H9 (cell line): ENCODE measurements around the gene UBALD2. TPM values are rescaled to one million over a fixed set of nuclear protein-coding genes. Genes with fewer than 3 reads are reported as not detected.

Source experiments
- DNase-seq: peaks from one replicate; pipeline ENCODE4 v3.0.0-alpha.2; 2017
- H2AFZ ChIP-seq: one replicate; pipeline ENCODE4 v1.6.1; 2013; ENCODE audit warnings: mild to moderate bottlenecking, low read length, control low read depth, moderate library complexity
- H2AK5ac ChIP-seq: 2 replicates; pipeline ENCODE4 v1.6.1; 2013; ENCODE audit warnings: low read length, control low read depth, mixed read lengths; ENCODE audit not compliant: insufficient read length
- H2BK120ac ChIP-seq: one replicate; pipeline ENCODE4 v1.6.1; 2013; ENCODE audit warnings: low read depth, mild to moderate bottlenecking, low read length, control low read depth, inconsistent platforms; ENCODE audit not compliant: poor library complexity, severe bottlenecking
- H2BK12ac ChIP-seq: 2 replicates; pipeline ENCODE4 v1.6.1; 2013; ENCODE audit warnings: low read length, control low read depth, mixed read lengths, low read depth; ENCODE audit not compliant: insufficient read length
- H2BK15ac ChIP-seq: 2 replicates; pipeline ENCODE4 v1.6.1; 2013; ENCODE audit warnings: low read depth, low read length, control low read depth
- H2BK20ac ChIP-seq: one replicate; pipeline ENCODE4 v1.6.1; 2013; ENCODE audit warnings: low read depth, mild to moderate bottlenecking, low read length, control low read depth, inconsistent platforms; ENCODE audit not compliant: poor library complexity, severe bottlenecking
- H2BK5ac ChIP-seq: 2 replicates; pipeline ENCODE4 v1.6.1; 2013; ENCODE audit warnings: low read length, control low read depth, mixed read lengths; ENCODE audit not compliant: insufficient read length
- H3K14ac ChIP-seq: 2 replicates; pipeline ENCODE4 v1.6.1; 2013; ENCODE audit warnings: low read length, control low read depth; ENCODE audit not compliant: insufficient read depth
- H3K18ac ChIP-seq: 2 replicates; pipeline ENCODE4 v1.6.1; 2013; ENCODE audit warnings: low read depth, mild to moderate bottlenecking, mixed read lengths, low read length, control low read depth; ENCODE audit not compliant: insufficient read length
- H3K23ac ChIP-seq: 2 replicates; pipeline ENCODE4 v1.6.1; 2013; ENCODE audit warnings: low read length, control low read depth, mixed read lengths, low read depth; ENCODE audit not compliant: insufficient read length
- H3K23me2 ChIP-seq: 2 replicates; pipeline ENCODE4 v1.6.1; 2013; ENCODE audit warnings: low read depth, mild to moderate bottlenecking, mixed read lengths, low read length, control low read depth; ENCODE audit not compliant: insufficient read length, poor library complexity, severe bottlenecking
- H3K27ac ChIP-seq: 2 replicates; pipeline ENCODE4 v1.5.1; 2013; ENCODE audit warnings: low read length, control low read depth, mixed read lengths, low read depth; ENCODE audit not compliant: insufficient read length
- H3K27me3 ChIP-seq: 2 replicates; pipeline ENCODE4 v1.6.1; 2013; ENCODE audit warnings: low read length, control low read depth, inconsistent platforms; ENCODE audit not compliant: insufficient read depth
- H3K4ac ChIP-seq: 2 replicates; pipeline ENCODE4 v1.6.1; 2013; ENCODE audit warnings: low read depth, mild to moderate bottlenecking, control low read depth, inconsistent platforms, low read length, moderate library complexity
- H3K4me1 ChIP-seq: 2 replicates; pipeline ENCODE4 v1.6.1; 2013; ENCODE audit warnings: low read length, control low read depth, inconsistent platforms; ENCODE audit not compliant: insufficient read depth
- H3K4me2 ChIP-seq: 2 replicates; pipeline ENCODE4 v1.6.1; 2013; ENCODE audit warnings: low read length, control low read depth, mixed read lengths; ENCODE audit not compliant: insufficient read length, insufficient read depth
- H3K56ac ChIP-seq: 2 replicates; pipeline ENCODE4 v1.6.1; 2013; ENCODE audit warnings: low read depth, mild to moderate bottlenecking, mixed read lengths, low read length, control low read depth; ENCODE audit not compliant: insufficient read length
- H3K79me1 ChIP-seq: 2 replicates; pipeline ENCODE4 v1.6.1; 2013; ENCODE audit warnings: low read depth, mild to moderate bottlenecking, moderate library complexity, low read length, control low read depth, inconsistent platforms; ENCODE audit not compliant: insufficient read depth, poor library complexity, severe bottlenecking
- H3K79me2 ChIP-seq: 2 replicates; pipeline ENCODE4 v1.6.1; 2013; ENCODE audit warnings: low read length, control low read depth, inconsistent platforms; ENCODE audit not compliant: insufficient read depth
- H3K9ac ChIP-seq: 2 replicates; pipeline ENCODE4 v1.6.1; 2013; ENCODE audit warnings: low read length, control low read depth, mixed read lengths; ENCODE audit not compliant: insufficient read length; ENCODE audit errors: extremely low read depth
- H3K9me3 ChIP-seq: one replicate; pipeline ENCODE4 v1.6.1; 2013; ENCODE audit warnings: low read depth, low read length, inconsistent platforms; ENCODE audit not compliant: control insufficient read depth
- H3T11ph ChIP-seq: one replicate; pipeline ENCODE4 v1.6.1; 2013; ENCODE audit warnings: mild to moderate bottlenecking, low read length, control low read depth, inconsistent platforms
- H4K20me1 ChIP-seq: one replicate; pipeline ENCODE4 v1.6.1; 2013; ENCODE audit not compliant: control insufficient read depth, insufficient read length, insufficient read depth
- H4K5ac ChIP-seq: 2 replicates; pipeline ENCODE4 v1.6.1; 2013; ENCODE audit warnings: low read depth, mild to moderate bottlenecking, mixed read lengths, low read length, control low read depth; ENCODE audit not compliant: insufficient read length
- H4K8ac ChIP-seq: replicated peaks from 2 replicates; pipeline ENCODE4 v1.6.1; 2013; ENCODE audit warnings: low read length, control low read depth, mixed read lengths, low read depth; ENCODE audit not compliant: insufficient read length
- H4K91ac ChIP-seq: 2 replicates; pipeline ENCODE4 v1.6.1; 2013; ENCODE audit warnings: low read depth, mild to moderate bottlenecking, moderate library complexity, mixed read lengths, low read length, control low read depth; ENCODE audit not compliant: insufficient read length
- H3K27ac Mint-ChIP-seq, 3 experiments: 2 replicates in 2 of 3; 3 replicates in 1 of 3; pipeline ENCODE4 v1.8.0; 2020 to 2021; ENCODE audit warnings: mixed read lengths in 3 of 3, mild to moderate bottlenecking in 1 of 3, moderate library complexity in 1 of 3
- H3K27me3 Mint-ChIP-seq: 2 replicates; pipeline ENCODE4 v1.8.0; 2021; ENCODE audit warnings: low read depth, mild to moderate bottlenecking, moderate library complexity, mixed read lengths
- H3K36me3 Mint-ChIP-seq, 3 experiments: 2 replicates in 2 of 3; 3 replicates in 1 of 3; pipeline ENCODE4 v1.8.0; 2020 to 2021; ENCODE audit warnings: low read depth in 3 of 3, mixed read lengths in 3 of 3; ENCODE audit not compliant: insufficient read depth in 1 of 3
- H3K4me1 Mint-ChIP-seq, 2 experiments: 2 replicates each; pipeline ENCODE4 v1.8.0; 2020; ENCODE audit warnings: mixed read lengths in 2 of 2
- H3K4me3 Mint-ChIP-seq, 2 experiments: 2 replicates in 1 of 2; 3 replicates in 1 of 2; pipeline ENCODE4 v1.8.0; 2020 to 2021; ENCODE audit warnings: mild to moderate bottlenecking in 2 of 2, mixed read lengths in 2 of 2, moderate library complexity in 1 of 2
- H3K9me3 Mint-ChIP-seq, 2 experiments: 2 replicates in 1 of 2; 3 replicates in 1 of 2; pipeline ENCODE4 v1.8.0; 2020; ENCODE audit warnings: mild to moderate bottlenecking in 2 of 2, mixed read lengths in 2 of 2, moderate library complexity in 1 of 2
- WGBS: extraction: QIAGEN DNeasy Blood & Tissue Kit; methylation state at CpG from one replicate; pipeline ENCODE4 v1.1.7; 2013; ENCODE audit warnings: missing lambda C conversion rate, low lambda C conversion rate, mixed read lengths; ENCODE audit not compliant: insufficient read length; ENCODE audit errors: extremely low coverage; 5-methylcytosine and 5-hydroxymethylcytosine counted together
- total RNA-seq: library from RNA; stranded (reverse); gene quantifications from 2 replicates; pipeline ENCODE4 v1.2.1, GENCODE V29; 2021
- TF ChIP-seq, protein P1 (sequence below): fragments of 200-600 bp; sonication (generic); conservative IDR thresholded peaks from 3 replicates; pipeline ENCODE4 v1.8.0; 2021; ENCODE audit warnings: antibody characterized with exemption, mild to moderate bottlenecking

UBALD2 gene
- total RNA-seq, 1 experiment from 2014 or later: 25.8 TPM

DNA sequence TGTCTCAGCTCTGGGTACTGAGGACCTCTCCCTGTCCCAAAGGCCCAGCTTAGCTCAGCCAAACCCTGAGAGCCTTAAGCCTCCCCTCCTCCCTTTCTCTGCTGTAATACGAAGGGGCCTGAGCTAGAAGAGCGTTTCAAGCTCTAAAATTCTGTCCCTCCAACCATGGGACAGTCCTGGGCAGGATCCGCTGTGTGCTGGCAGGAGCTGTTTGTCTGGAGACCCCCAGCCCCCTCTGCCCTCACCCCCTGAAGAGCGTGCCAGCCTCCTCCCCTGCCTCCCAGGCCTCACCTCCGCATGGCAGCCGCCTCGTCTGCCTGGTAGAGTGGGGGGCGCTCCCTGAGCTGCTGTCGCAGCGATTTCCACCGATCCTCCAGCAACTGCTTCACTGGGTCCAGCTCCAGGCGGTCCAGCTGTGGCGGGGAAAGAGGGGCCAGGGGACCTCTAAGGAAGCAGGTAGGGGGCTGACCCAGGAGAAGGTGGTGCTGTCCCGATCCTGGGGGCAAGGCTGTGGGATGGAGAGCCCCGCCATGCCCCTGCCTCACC is 14.7 kb downstream of the UBALD2 start:
- Histone ChIP-seq H2BK12ac (no peak overlapping the region), H2AFZ (no peak overlapping the region), H3K4ac (no peak overlapping the region), H2BK5ac (no peak overlapping the region), H3K79me2 (no peaks in the 10 kb centered on the region), H3K14ac (no peak overlapping the region), H3K4me2 (no peak overlapping the region), H4K91ac (no peak overlapping the region), H3K27ac (no peak overlapping the region), H2BK20ac (no peak overlapping the region), H4K5ac (no peak overlapping the region), H3K79me1 (no peaks in the 10 kb centered on the region), H3K18ac (no peak overlapping the region), H3K9me3 (no peaks in the 10 kb centered on the region), H3K4me1 (no peaks in the 10 kb centered on the region), H2BK15ac (no peak overlapping the region), H3K56ac (no peak overlapping the region), H3K23me2 (no peaks in the 10 kb centered on the region), H4K8ac (no peak overlapping the region), H2BK120ac (no peak overlapping the region), H4K20me1 (no peaks in the 10 kb centered on the region), H3K9ac (no peak overlapping the region), H2AK5ac (no peak overlapping the region), H3K27me3 (no peaks in the 10 kb centered on the region), H3T11ph (no peak overlapping the region), H3K23ac (no peak overlapping the region)
- peaks cover 1% of the 10 kb centered on the region; the same call in 1 of the 2 replicates for H3K27me3 Mint-ChIP-seq
- no peak for DNase-seq
- H3K36me3 Mint-ChIP-seq: no peaks in the 10 kb centered on the region
- TF ChIP-seq, protein P1, sequence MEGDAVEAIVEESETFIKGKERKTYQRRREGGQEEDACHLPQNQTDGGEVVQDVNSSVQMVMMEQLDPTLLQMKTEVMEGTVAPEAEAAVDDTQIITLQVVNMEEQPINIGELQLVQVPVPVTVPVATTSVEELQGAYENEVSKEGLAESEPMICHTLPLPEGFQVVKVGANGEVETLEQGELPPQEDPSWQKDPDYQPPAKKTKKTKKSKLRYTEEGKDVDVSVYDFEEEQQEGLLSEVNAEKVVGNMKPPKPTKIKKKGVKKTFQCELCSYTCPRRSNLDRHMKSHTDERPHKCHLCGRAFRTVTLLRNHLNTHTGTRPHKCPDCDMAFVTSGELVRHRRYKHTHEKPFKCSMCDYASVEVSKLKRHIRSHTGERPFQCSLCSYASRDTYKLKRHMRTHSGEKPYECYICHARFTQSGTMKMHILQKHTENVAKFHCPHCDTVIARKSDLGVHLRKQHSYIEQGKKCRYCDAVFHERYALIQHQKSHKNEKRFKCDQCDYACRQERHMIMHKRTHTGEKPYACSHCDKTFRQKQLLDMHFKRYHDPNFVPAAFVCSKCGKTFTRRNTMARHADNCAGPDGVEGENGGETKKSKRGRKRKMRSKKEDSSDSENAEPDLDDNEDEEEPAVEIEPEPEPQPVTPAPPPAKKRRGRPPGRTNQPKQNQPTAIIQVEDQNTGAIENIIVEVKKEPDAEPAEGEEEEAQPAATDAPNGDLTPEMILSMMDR: no peak
- WGBS: no CpG with 5 or more reads among the region's 15 CpGs
- H3K4me1 Mint-ChIP-seq: peaks cover 6 to 17% of the 10 kb centered on the region in 2 experiments
- no peak overlapping the region; a peak in 1 of 7 replicates for H3K27ac Mint-ChIP-seq
- no peak overlapping the region for H3K4me3 Mint-ChIP-seq
- H3K9me3 Mint-ChIP-seq: no peaks in the 10 kb centered on the region
